HEK293T (cell line): ENCODE results near the gene OR52A1.

ENCODE experiments used
- BHLHE40 ChIP-seq: fragments of 450-650 bp; IDR thresholded peaks from 2 replicates; pipeline ENCODE4 v1.6.1; 2016; ENCODE audit warnings: mild to moderate bottlenecking, moderate library complexity, borderline replicate concordance
- FOXA1 ChIP-seq: fragments of 450-650 bp; IDR thresholded peaks from 2 replicates; pipeline ENCODE4 v1.6.1; 2016; ENCODE audit warnings: mild to moderate bottlenecking
- FOXK2 ChIP-seq: fragments of 450-650 bp; IDR thresholded peaks from 2 replicates; pipeline ENCODE4 v1.6.1; 2016; ENCODE audit warnings: mild to moderate bottlenecking
- FOXM1 ChIP-seq: fragments of 450-650 bp; IDR thresholded peaks from 2 replicates; pipeline ENCODE4 v1.6.1; 2017; ENCODE audit warnings: mild to moderate bottlenecking, borderline replicate concordance
- NFRKB ChIP-seq: fragments of 450-650 bp; IDR thresholded peaks from 2 replicates; pipeline ENCODE4 v1.6.1; 2016; ENCODE audit warnings: mild to moderate bottlenecking, moderate library complexity
- SP1 ChIP-seq: fragments of 450-650 bp; IDR thresholded peaks from 2 replicates; pipeline ENCODE4 v1.6.1; 2017
- SUZ12 ChIP-seq: fragments of 450-650 bp; IDR thresholded peaks from 2 replicates; pipeline ENCODE4 v1.6.1; 2016; ENCODE audit warnings: mild to moderate bottlenecking
- TARDBP ChIP-seq: fragments of 450-650 bp; IDR thresholded peaks from 2 replicates; pipeline ENCODE4 v1.6.1; 2016
- TF ChIP-seq, protein P1 (sequence below): fragments of 450-650 bp; IDR thresholded peaks from 2 replicates; pipeline ENCODE4 v1.6.1; 2016

GRCh38 chr11:5154657-5155056 lies at the start of gene OR52A1:
- no peak for TF ChIP-seq NFRKB
- TF ChIP-seq, protein P1, sequence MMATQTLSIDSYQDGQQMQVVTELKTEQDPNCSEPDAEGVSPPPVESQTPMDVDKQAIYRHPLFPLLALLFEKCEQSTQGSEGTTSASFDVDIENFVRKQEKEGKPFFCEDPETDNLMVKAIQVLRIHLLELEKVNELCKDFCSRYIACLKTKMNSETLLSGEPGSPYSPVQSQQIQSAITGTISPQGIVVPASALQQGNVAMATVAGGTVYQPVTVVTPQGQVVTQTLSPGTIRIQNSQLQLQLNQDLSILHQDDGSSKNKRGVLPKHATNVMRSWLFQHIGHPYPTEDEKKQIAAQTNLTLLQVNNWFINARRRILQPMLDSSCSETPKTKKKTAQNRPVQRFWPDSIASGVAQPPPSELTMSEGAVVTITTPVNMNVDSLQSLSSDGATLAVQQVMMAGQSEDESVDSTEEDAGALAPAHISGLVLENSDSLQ, result no peak
- no peak for TF ChIP-seq SUZ12
- no peak for TF ChIP-seq FOXK2
- TF ChIP-seq SP1, result no peak
- TF ChIP-seq BHLHE40, result no peak
- no peak for TF ChIP-seq TARDBP
- no peak for TF ChIP-seq FOXA1
- TF ChIP-seq FOXM1, result no peak
